ENCODE results near the gene PLEKHH2. TPM values are rescaled to one million over a fixed set of nuclear protein-coding genes. Genes with fewer than 3 reads are reported as not detected.

Gene PLEKHH2
- total and polyA plus RNA-seq, 2 of the 13 experiments (the other 11 are each of a cell fraction or from before 2014, with no cell fraction given): 1.1 to 3.0 TPM

DNA sequence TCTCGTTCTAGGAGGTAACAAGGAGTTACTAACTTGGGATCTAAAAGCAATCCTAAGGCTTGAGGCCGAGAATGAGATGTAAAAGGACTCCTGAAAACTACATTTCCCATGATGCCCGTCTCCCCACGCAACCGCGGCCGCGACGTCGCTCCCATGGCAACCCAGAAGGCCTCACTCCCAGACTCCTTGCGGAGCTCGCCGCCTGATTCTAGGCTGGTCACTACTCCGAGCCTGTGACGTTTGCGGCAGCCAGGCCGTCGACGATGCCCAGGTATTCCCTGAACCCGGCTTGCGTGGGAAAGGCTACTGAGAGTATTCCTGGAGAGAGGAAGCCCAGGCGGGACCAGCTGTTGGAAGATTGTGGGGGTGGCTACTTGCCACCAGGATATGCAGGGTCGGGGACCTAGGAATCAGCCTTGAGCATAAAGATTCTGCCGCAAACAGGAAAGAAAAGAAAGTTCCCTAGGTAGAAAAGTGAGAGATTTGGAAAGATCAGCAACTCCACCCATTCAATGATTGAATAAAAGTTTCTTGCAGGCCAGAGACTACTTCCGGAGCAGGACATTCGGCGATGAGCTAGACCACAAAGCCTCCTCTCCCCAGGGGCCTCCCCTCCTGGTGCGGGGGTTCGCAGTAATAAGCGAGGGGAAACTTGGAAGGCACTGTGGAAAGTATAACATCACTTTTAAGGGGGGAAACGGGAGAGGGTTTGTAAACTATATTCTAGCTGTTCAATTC lies 137.0 kb downstream of the PLEKHH2 start, which contains the start of gene DYNC2LI1 (continued):
- TF ChIP-seq ZNF572 (CRISPR knock-in tag; IDR thresholded peaks at IDR 0.05) (0 out of 2 replicates have a peak, but pooled peaks have one; percentile 41), ZNF253 (CRISPR knock-in tag; IDR thresholded peaks at IDR 0.05; ENCODE audit: borderline replicate concordance) (no peak), TCF7 (IDR thresholded peaks at IDR 0.05; ENCODE audit: low read depth) (no peak), ZFP36L1 (CRISPR knock-in tag; IDR thresholded peaks at IDR 0.05) (no peak), ZNF224 (CRISPR knock-in tag; IDR thresholded peaks at IDR 0.05) (0 out of 2 replicates have a peak, but pooled peaks have one; percentile 43), NFRKB (IDR thresholded peaks at IDR 0.05) (no peak), ZNF543 (CRISPR knock-in tag; IDR thresholded peaks at IDR 0.05) (peak; percentile 81), NFE2L1 (CRISPR knock-in tag; IDR thresholded peaks at IDR 0.05; ENCODE audit: borderline replicate concordance) (no peak; the same call in 1 of the 2 replicates), NR2F2 (IDR thresholded peaks at IDR 0.05; ENCODE audit: borderline replicate concordance, low read depth) (no peak; the same call in 1 of the 2 replicates), HNRNPLL (IDR thresholded peaks at IDR 0.05; ENCODE audit: low read depth, low read length, poor library complexity, severe bottlenecking) (peak; percentile 81), IRF2 (CRISPR knock-in tag; IDR thresholded peaks at IDR 0.05) (peak; percentile 90), FOXK2 (IDR thresholded peaks at IDR 0.05) (no peak), ZNF792 (CRISPR knock-in tag; IDR thresholded peaks at IDR 0.05) (peak; percentile 63; the same call in 1 of the 2 replicates), ZFP36L2 (CRISPR knock-in tag; IDR thresholded peaks at IDR 0.05) (no peak; the same call in 1 of the 2 replicates), SP5 (CRISPR knock-in tag; IDR thresholded peaks at IDR 0.05; ENCODE audit: borderline replicate concordance, low read depth) (0 out of 2 replicates have a peak, but pooled peaks have one; percentile 25), HOXD1 (CRISPR knock-in tag; IDR thresholded peaks at IDR 0.05) (0 out of 2 replicates have a peak, but pooled peaks have one; percentile 36), NAIF1 (CRISPR knock-in tag; IDR thresholded peaks at IDR 0.05; ENCODE audit: borderline replicate concordance) (peak; percentile 94), ZNF713 (CRISPR knock-in tag; IDR thresholded peaks at IDR 0.05) (no peak), MYC (CRISPR knock-in tag; IDR thresholded peaks at IDR 0.05; ENCODE audit: borderline replicate concordance) (peak; percentile 55; the same call in 1 of the 2 replicates), ZNF33A (CRISPR knock-in tag; IDR thresholded peaks at IDR 0.05; ENCODE audit: borderline replicate concordance) (no peak), ZSCAN20 (CRISPR knock-in tag; IDR thresholded peaks at IDR 0.05; ENCODE audit: borderline replicate concordance) (no peak)
- TF ChIP-seq, protein P1, sequence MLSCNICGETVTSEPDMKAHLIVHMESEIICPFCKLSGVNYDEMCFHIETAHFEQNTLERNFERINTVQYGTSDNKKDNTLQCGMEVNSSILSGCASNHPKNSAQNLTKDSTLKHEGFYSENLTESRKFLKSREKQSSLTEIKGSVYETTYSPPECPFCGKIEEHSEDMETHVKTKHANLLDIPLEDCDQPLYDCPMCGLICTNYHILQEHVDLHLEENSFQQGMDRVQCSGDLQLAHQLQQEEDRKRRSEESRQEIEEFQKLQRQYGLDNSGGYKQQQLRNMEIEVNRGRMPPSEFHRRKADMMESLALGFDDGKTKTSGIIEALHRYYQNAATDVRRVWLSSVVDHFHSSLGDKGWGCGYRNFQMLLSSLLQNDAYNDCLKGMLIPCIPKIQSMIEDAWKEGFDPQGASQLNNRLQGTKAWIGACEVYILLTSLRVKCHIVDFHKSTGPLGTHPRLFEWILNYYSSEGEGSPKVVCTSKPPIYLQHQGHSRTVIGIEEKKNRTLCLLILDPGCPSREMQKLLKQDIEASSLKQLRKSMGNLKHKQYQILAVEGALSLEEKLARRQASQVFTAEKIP (CRISPR knock-in tag; IDR thresholded peaks at IDR 0.05; ENCODE audit: borderline replicate concordance): no peak
- TF ChIP-seq, protein P2, sequence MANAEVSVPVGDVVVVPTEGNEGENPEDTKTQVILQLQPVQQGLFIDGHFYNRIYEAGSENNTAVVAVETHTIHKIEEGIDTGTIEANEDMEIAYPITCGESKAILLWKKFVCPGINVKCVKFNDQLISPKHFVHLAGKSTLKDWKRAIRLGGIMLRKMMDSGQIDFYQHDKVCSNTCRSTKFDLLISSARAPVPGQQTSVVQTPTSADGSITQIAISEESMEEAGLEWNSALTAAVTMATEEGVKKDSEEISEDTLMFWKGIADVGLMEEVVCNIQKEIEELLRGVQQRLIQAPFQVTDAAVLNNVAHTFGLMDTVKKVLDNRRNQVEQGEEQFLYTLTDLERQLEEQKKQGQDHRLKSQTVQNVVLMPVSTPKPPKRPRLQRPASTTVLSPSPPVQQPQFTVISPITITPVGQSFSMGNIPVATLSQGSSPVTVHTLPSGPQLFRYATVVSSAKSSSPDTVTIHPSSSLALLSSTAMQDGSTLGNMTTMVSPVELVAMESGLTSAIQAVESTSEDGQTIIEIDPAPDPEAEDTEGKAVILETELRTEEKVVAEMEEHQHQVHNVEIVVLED (CRISPR knock-in tag; IDR thresholded peaks at IDR 0.05; ENCODE audit: borderline replicate concordance): peak; percentile 100
- TF ChIP-seq, protein P3, sequence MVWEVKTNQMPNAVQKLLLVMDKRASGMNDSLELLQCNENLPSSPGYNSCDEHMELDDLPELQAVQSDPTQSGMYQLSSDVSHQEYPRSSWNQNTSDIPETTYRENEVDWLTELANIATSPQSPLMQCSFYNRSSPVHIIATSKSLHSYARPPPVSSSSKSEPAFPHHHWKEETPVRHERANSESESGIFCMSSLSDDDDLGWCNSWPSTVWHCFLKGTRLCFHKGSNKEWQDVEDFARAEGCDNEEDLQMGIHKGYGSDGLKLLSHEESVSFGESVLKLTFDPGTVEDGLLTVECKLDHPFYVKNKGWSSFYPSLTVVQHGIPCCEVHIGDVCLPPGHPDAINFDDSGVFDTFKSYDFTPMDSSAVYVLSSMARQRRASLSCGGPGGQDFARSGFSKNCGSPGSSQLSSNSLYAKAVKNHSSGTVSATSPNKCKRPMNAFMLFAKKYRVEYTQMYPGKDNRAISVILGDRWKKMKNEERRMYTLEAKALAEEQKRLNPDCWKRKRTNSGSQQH (CRISPR knock-in tag; IDR thresholded peaks at IDR 0.05; ENCODE audit: low read depth): 0 out of 2 replicates have a peak, but pooled peaks have one; percentile 76
- TF ChIP-seq, protein P4, sequence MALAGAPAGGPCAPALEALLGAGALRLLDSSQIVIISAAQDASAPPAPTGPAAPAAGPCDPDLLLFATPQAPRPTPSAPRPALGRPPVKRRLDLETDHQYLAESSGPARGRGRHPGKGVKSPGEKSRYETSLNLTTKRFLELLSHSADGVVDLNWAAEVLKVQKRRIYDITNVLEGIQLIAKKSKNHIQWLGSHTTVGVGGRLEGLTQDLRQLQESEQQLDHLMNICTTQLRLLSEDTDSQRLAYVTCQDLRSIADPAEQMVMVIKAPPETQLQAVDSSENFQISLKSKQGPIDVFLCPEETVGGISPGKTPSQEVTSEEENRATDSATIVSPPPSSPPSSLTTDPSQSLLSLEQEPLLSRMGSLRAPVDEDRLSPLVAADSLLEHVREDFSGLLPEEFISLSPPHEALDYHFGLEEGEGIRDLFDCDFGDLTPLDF (CRISPR knock-in tag; IDR thresholded peaks at IDR 0.05): no peak
